ENCODE results near the gene CREB3. TPM values are rescaled to one million over a fixed set of nuclear protein-coding genes. Genes with fewer than 3 reads are reported as not detected.

The CREB3 gene
- total RNA-seq: 25.6 TPM

DNA sequence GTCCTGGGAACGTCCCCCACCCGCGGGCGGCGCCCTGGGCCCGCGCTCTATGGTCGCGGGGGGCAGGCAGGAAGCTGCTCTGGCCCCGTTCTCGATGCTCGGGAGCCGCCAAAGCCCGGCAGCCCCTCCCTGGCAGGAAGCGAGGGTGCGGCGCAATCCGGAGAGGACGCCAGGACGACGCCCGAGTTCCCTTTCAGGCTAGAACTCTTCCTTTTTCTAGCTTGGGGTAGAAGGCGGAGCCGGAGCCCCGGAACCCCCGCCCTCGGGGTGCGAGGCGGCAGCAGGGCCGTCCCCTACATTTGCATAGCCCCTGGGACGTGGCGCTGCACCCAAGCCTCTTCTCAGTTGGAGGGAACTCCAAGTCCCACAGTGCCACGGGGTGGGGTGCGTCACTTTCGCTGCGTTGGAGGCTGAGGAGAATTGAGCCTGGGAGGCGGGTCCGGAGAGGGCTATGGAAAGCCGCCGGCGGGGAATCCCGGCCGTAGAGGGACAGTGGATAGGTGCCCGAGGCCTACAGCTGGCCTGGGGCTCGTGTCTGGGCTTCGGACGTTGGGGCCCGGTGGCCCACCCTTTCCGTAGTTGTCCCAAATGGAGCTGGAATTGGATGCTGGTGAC lies at the start of gene CREB3, which contains the start of gene TLN1:
TSS of gene CREB3 (plus strand) at position 482 of the 615 bp plus-strand sequence. CDS start at position 589, 107 bp downstream.
TSS of gene TLN1 (minus strand) at position 11 of the 615 bp plus-strand sequence. CDS start 6,501 bp downstream, outside the sequence.

DNA sequence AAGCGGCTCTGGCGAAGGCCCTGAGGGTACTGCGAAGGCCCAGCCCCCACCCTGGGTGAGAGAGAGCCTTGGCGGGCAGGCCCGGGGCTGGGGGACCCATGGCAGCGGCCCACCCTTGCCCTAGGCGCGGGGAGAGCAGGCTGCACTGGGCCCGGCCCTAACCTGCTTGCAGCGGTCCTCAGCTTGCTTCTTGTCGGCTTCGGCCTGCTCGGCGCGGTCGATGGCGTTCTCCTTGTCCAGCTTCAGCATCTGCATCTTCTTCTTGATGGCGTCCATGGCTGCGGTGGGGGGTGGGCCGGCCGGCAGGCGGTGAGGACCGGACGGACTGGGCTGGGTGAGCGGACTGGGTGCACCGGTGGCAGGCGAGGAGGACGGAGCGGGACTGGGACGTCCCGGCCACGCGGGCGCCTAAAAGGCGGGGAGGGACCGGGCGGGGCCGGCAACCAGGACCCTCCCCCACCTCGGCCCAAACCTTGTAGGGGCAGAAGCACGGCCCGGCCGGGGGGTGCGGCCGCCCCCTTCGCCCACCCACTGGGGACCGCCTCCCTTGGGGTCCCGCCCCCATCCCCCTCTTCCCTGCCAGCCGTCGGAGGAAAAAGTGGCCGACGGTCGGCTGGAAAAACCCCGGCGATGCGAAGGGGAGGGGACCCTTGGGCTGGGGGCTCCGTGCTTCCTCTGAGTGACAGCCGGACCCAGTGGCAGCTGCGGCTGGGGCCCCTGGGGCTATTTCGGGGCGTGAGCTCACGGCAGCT lies 42.7 kb upstream of the CREB3 start, which contains the start of gene TPM2:
TSS of gene TPM2 (minus strand) at position 384 of the 752 bp plus-strand sequence. CDS start at position 276, 108 bp downstream.

DNA sequence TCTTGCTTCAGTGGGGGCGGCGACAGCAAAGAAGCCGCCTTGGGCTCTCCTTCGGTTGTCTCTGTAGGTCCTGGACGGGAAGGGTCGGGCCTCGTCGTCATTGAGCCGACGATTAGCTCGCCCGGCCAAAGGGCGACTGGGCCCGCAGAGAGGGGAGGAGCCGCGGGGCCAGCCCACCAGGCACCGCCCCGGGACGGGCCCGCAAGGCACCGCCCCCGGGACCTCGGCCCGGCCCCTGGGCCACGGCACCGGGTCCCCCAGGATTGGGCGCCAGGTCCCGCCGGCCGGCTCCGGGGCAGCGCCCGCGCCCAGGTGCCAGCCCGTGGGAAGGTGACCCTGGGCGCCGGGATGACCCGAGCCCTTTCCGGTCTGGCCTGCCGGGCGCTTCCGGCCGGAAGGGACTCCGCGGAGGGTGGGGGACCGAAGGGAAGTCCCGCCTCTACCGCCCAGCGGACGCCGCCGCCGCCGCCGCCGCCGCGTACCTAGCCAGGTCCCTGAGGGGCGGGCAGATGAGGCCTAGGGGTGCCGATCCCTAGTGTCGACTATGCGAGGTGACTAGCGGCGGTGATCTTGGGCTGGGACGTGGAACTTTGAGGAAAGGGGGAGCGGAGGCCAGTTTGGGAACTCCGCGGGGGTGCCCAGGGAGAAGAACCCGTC lies 16.5 kb downstream of the CREB3 start, which contains the start of the genes GBA2 and RGP1:
TSS of gene GBA2 (minus strand) at position 371 of the 657 bp plus-strand sequence. CDS start 524 bp downstream, outside the sequence.
TSS of gene RGP1 (plus strand) at position 430 of the 657 bp plus-strand sequence. CDS start 469 bp downstream, outside the sequence.

DNA sequence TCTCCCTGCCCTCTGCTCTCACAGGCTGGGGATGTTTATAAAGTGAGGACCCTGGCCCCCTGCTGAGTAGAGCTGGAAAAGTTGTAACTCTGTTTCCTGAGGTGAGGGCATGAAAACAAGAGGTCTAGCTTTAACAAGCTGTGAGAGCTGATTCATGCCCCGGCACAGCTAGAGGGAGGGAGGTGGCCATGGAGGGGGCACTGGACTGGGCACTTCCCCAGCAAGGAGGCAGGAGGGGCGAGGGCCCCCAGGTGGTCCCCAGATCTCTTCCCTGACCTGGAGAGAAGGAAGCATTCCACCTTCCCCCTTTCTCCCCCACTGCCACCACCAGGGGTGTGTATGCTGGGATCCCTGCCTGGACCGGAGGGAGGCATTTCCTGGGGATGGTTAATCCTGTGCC lies 21.8 kb downstream of the CREB3 start, which contains the start of gene MSMP:
TSS of gene MSMP (minus strand) at position 13 of the 400 bp plus-strand sequence. CDS start 147 bp downstream, outside the sequence.

Small RNA genes lying within 50 kb of the gene (small RNA-seq; reads per million reads assigned to genes)
- 0.12 reads per million for gene MIR6853 (ENCODE audit: low replicate concordance)

Other genes starting within 250 kb of the CREB3 start
- gene RUSC2, start 242.6 kb upstream of the CREB3 start, total RNA-seq: 30.4 TPM
- gene TESK1, start 127.4 kb upstream of the CREB3 start, total RNA-seq: 16.7 TPM
- gene CD72, start 114.3 kb upstream of the CREB3 start, total RNA-seq: 3.3 TPM
- gene SIT1, start 81.7 kb upstream of the CREB3 start, total RNA-seq: 0.41 TPM
- gene RMRP, start 74.6 kb upstream of the CREB3 start, total RNA-seq: 36,863 TPM
- 18.1 TPM for gene CCDC107, start 74.4 kb upstream of the CREB3 start, total RNA-seq
- 2.9 TPM for gene ARHGEF39, start 67.5 kb upstream of the CREB3 start, total RNA-seq
- 0.70 TPM for gene CA9, start 58.7 kb upstream of the CREB3 start, total RNA-seq
- gene TPM2, start 42.7 kb upstream of the CREB3 start, total RNA-seq: 665 TPM
- gene TLN1, start 471 bp upstream of the CREB3 start, total RNA-seq: 254 TPM
- 56.9 TPM for gene GBA2, start 16.6 kb downstream of the CREB3 start, total RNA-seq
- 17.8 TPM for gene RGP1, start 16.6 kb downstream of the CREB3 start, total RNA-seq
- gene MSMP, start 21.6 kb downstream of the CREB3 start, total RNA-seq: not detected
- 15.1 TPM for gene NPR2, start 58.9 kb downstream of the CREB3 start, total RNA-seq
- gene SPAG8, start 79.6 kb downstream of the CREB3 start, total RNA-seq: 2.6 TPM
- 28.6 TPM for gene HINT2, start 82.4 kb downstream of the CREB3 start, total RNA-seq
- gene FAM221B, start 96.1 kb downstream of the CREB3 start, total RNA-seq: not detected
- 18.6 TPM for gene TMEM8B, start 96.6 kb downstream of the CREB3 start, total RNA-seq
- gene OR13J1, start 137.7 kb downstream of the CREB3 start, total RNA-seq: not detected
- not detected for gene HRCT1, start 173.5 kb downstream of the CREB3 start, total RNA-seq
- 1.8 TPM for gene SPAAR, start 176.8 kb downstream of the CREB3 start, total RNA-seq
- gene OR2S2, start 225.5 kb downstream of the CREB3 start, total RNA-seq: not detected

All from metanephros (tissue), 2 donors.